Breast epithelium (tissue), 3 donors: Measurements from ENCODE around the gene TCP11L2.

Experiments
- CTCF ChIP-seq, 3 donors: fragments of 450-650 bp; IDR thresholded peaks; one replicate each; pipeline ENCODE4 v1.5.1; 2016 to 2017; ENCODE audit warnings: antibody characterized with exemption in 3 of 3, mild to moderate bottlenecking in 3 of 3, moderate library complexity in 3 of 3
- POLR2A ChIP-seq: fragments of 450-650 bp; IDR thresholded peaks from one replicate; pipeline ENCODE4 v1.6.1; 2016; ENCODE audit warnings: antibody characterized with exemption, mild to moderate bottlenecking, moderate library complexity

- TF ChIP-seq CTCF (IDR thresholded peaks at IDR 0.05) (no peak), POLR2A (no peak)
Measured at GRCh38 chr12:106290666-106291065, 11.9 kb upstream of the TCP11L2 start.
